BLaER1 treated with 17β-estradiol and CSF1 and Interleukin-3, amounts not matched to agents 10 nM and 100 nM (cell line): ENCODE data around the gene NPEPPS.
A peak's percentile ranks its signal among the peaks of the same experiment; 100 is the strongest.
"Not testable (repeated sequence)": the region's sequence is repeated elsewhere in the genome, so short reads cannot be mapped to it uniquely, and the experiment has no call there.

Experiments used
- H3K27ac ChIP-seq, 11 experiments: shearing (Covaris generic); formaldehyde crosslinking; 2 replicates each; pipeline ENCODE4 v1.8.1; 2022
- H3K27me3 ChIP-seq, 11 experiments: shearing (Covaris generic); formaldehyde crosslinking; 2 replicates each; pipeline ENCODE4 v1.8.1; 2022
- H3K36me3 ChIP-seq, 11 experiments: shearing (Covaris generic); formaldehyde crosslinking; 2 replicates each; pipeline ENCODE4 v1.8.1; 2022
- H3K4me1 ChIP-seq, 10 experiments: shearing (Covaris generic); formaldehyde crosslinking; 2 replicates each; pipeline ENCODE4 v1.8.1; 2022
- H3K4me2 ChIP-seq, 11 experiments: shearing (Covaris generic); formaldehyde crosslinking; 2 replicates each; pipeline ENCODE4 v1.8.1; 2022
- H3K4me3 ChIP-seq, 10 experiments: shearing (Covaris generic); formaldehyde crosslinking; 2 replicates each; pipeline ENCODE4 v1.8.1; 2022
- H3K9ac ChIP-seq, 11 experiments: shearing (Covaris generic); formaldehyde crosslinking; 2 replicates each; pipeline ENCODE4 v1.8.1; 2022
- H3K9me3 ChIP-seq, 11 experiments: shearing (Covaris generic); formaldehyde crosslinking; replicated peaks in 1 of 11; 2 replicates each; pipeline ENCODE4 v1.8.1; 2022
- H4K20me1 ChIP-seq, 11 experiments: shearing (Covaris generic); formaldehyde crosslinking; 2 replicates each; pipeline ENCODE4 v1.8.1; 2022
- Cebpa-rat ChIP-seq, 11 experiments: shearing (Covaris generic); IDR thresholded peaks; 2 replicates each; pipeline ENCODE4 v1.8.1; 2022

The NPEPPS gene

GRCh38 chr17:47586378-47587055 lies 55.6 kb downstream of the NPEPPS start:
- not testable (repeated sequence) for H3K27ac ChIP-seq, H3K27me3 ChIP-seq, H4K20me1 ChIP-seq, H3K4me3 ChIP-seq, H3K9ac ChIP-seq, H3K4me1 ChIP-seq, H3K9me3 ChIP-seq, H3K4me2 ChIP-seq
- H3K36me3 ChIP-seq = peaks cover 5 to 62% (median 25%) of the 10 kb centered on the region in 11 experiments; a peak in 19 of 22 replicates

- H3K9ac ChIP-seq, H4K20me1 ChIP-seq, H3K4me3 ChIP-seq, H3K4me1 ChIP-seq, H3K4me2 ChIP-seq, H3K27me3 ChIP-seq, H3K27ac ChIP-seq, H3K9me3 ChIP-seq: not testable (repeated sequence)
- peaks cover 44 to 85% (median 70%) of the 10 kb centered on the region in 11 experiments for H3K36me3 ChIP-seq
Measured at GRCh38 chr17:47593522-47593921, 62.6 kb downstream of the NPEPPS start.

- Histone ChIP-seq H3K27me3 (no peaks in the 10 kb centered on the region), H4K20me1 (peaks cover 0 to 11% (median 0%) of the 10 kb centered on the region in 11 experiments; a peak in 3 of 22 replicates), H3K4me2 (peak overlapping the region in 7 of 11 experiments; percentile 16 to 78 (median 35); a peak in 13 of 22 replicates), H3K4me3 (no peak overlapping the region), H3K36me3 (peaks cover 74 to 99% (median 86%) of the 10 kb centered on the region in 11 experiments), H3K9me3 (no peaks in the 10 kb centered on the region), H3K27ac (peak overlapping the region in 5 of 11 experiments; percentile 2 to 59 (median 34); a peak in 5 of 22 replicates), H3K9ac (peak overlapping the region in 1 of 11 experiments; percentile 29; a peak in 2 of 22 replicates), H3K4me1 (peaks cover 0 to 31% (median 26%) of the 10 kb centered on the region in 10 experiments; a peak in 13 of 20 replicates)
- TF ChIP-seq Cebpa-rat (IDR thresholded peaks at IDR 0.05) = no peak
Measured at GRCh38 chr17:47603830-47604597, 73.1 kb downstream of the NPEPPS start.

GRCh38 chr17:47604598-47604927 lies 73.7 kb downstream of the NPEPPS start:
- H3K27me3 ChIP-seq = no peaks in the 10 kb centered on the region
- no peak for TF ChIP-seq Cebpa-rat (IDR thresholded peaks at IDR 0.05)
- peak overlapping the region in 8 of 11 experiments; percentile 8 to 78 (median 30); a peak in 14 of 22 replicates for H3K4me2 ChIP-seq
- H3K9ac ChIP-seq = peak overlapping the region in 4 of 11 experiments; percentile 11 to 66 (median 46); a peak in 6 of 22 replicates
- peaks cover 0 to 11% (median 0%) of the 10 kb centered on the region in 11 experiments; a peak in 3 of 22 replicates for H4K20me1 ChIP-seq
- peaks cover 0 to 31% (median 26%) of the 10 kb centered on the region in 10 experiments; a peak in 13 of 20 replicates for H3K4me1 ChIP-seq
- peaks cover 69 to 99% (median 86%) of the 10 kb centered on the region in 11 experiments for H3K36me3 ChIP-seq
- peak overlapping the region in 5 of 11 experiments; percentile 34 to 59 (median 42); a peak in 9 of 22 replicates for H3K27ac ChIP-seq
- no peaks in the 10 kb centered on the region for H3K9me3 ChIP-seq
- no peak overlapping the region for H3K4me3 ChIP-seq

- Histone ChIP-seq H4K20me1 (peaks cover 0 to 11% (median 0%) of the 10 kb centered on the region in 11 experiments; a peak in 3 of 22 replicates), H3K36me3 (peaks cover 65 to 97% (median 83%) of the 10 kb centered on the region in 11 experiments), H3K9ac (peak overlapping the region in 4 of 11 experiments; percentile 11 to 66 (median 46); a peak in 6 of 22 replicates), H3K27me3 (no peaks in the 10 kb centered on the region), H3K4me2 (peak overlapping the region in 7 of 11 experiments; percentile 16 to 78 (median 35); a peak in 12 of 22 replicates), H3K4me1 (peaks cover 0 to 31% (median 26%) of the 10 kb centered on the region in 10 experiments; a peak in 13 of 20 replicates), H3K4me3 (no peak overlapping the region), H3K27ac (peak overlapping the region in 5 of 11 experiments; percentile 34 to 59 (median 42); a peak in 9 of 22 replicates), H3K9me3 (no peaks in the 10 kb centered on the region)
- TF ChIP-seq Cebpa-rat (IDR thresholded peaks at IDR 0.05) = no peak
Measured at GRCh38 chr17:47605011-47605410, 74.1 kb downstream of the NPEPPS start.

- Histone ChIP-seq H3K4me3 (no peak overlapping the region), H4K20me1 (peaks cover 0 to 11% (median 0%) of the 10 kb centered on the region in 11 experiments; a peak in 3 of 22 replicates), H3K9ac (no peak overlapping the region), H3K27me3 (no peaks in the 10 kb centered on the region), H3K4me1 (peaks cover 0 to 38% (median 26%) of the 10 kb centered on the region in 10 experiments; a peak in 13 of 20 replicates), H3K27ac (0 out of 22 replicates have a peak overlapping the region, but pooled peaks of 1 of the 11 experiments have one; percentile 17), H3K9me3 (no peaks in the 10 kb centered on the region), H3K36me3 (peaks cover 53 to 96% (median 71%) of the 10 kb centered on the region in 11 experiments), H3K4me2 (no peak overlapping the region)
- TF ChIP-seq Cebpa-rat (IDR thresholded peaks at IDR 0.05) = no peak
Measured at GRCh38 chr17:47607481-47607880, 76.6 kb downstream of the NPEPPS start.

- H3K4me1 ChIP-seq = peaks cover 0 to 22% (median 4%) of the 10 kb centered on the region in 10 experiments; a peak in 8 of 20 replicates
- no peaks in the 10 kb centered on the region for H3K9me3 ChIP-seq
- no peak for TF ChIP-seq Cebpa-rat (IDR thresholded peaks at IDR 0.05)
- no peak overlapping the region for H3K27ac ChIP-seq
- peaks cover 0 to 20% (median 0%) of the 10 kb centered on the region in 11 experiments; a peak in 6 of 22 replicates for H4K20me1 ChIP-seq
- no peak overlapping the region for H3K4me3 ChIP-seq
- peaks cover 65 to 96% (median 74%) of the 10 kb centered on the region in 11 experiments for H3K36me3 ChIP-seq
- H3K4me2 ChIP-seq = no peak overlapping the region
- H3K27me3 ChIP-seq = no peaks in the 10 kb centered on the region
- H3K9ac ChIP-seq = no peak overlapping the region
Measured at GRCh38 chr17:47611372-47612350, 80.8 kb downstream of the NPEPPS start.
